Endothelial cell of umbilical vein (primary cell): ENCODE measurements around the gene C14orf132. TPM values are rescaled to one million over a fixed set of nuclear protein-coding genes. Genes with fewer than 3 reads are reported as not detected.

Source experiments
- BruUV-seq: library from RNA; stranded (reverse); fragments of 400-500 nt; replicated peaks from 2 replicates; lab custom pipeline; 2021; lab: Mats Ljungman, UMichigan
- CTCF ChIA-PET: fragments of 300-600, 350-600 bp; sonication (Branson Sonifier 250); formaldehyde crosslinking; loops from one replicate; lab custom pipeline; 2021; ENCODE audit warnings: antibody characterized with exemption, inconsistent platforms; lab: Charles Lee
- POLR2A ChIA-PET: fragments of 300-600, 350-600 bp; sonication (Branson Sonifier 250); formaldehyde crosslinking; loops from one replicate; lab custom pipeline; 2021; ENCODE audit warnings: antibody characterized with exemption, inconsistent platforms; lab: Charles Lee
- DNase-seq: peaks from one replicate; pipeline ENCODE4 v3.0.0-alpha.2; 2011; ENCODE audit warnings: low read depth, low spot score
- FAIRE-seq: peaks from 2 replicates; lab custom pipeline; 2011; peaks lifted over from hg19 to GRCh38; lab: Jason Lieb, UNC
- H2AFZ ChIP-seq: 2 replicates; pipeline ENCODE4 v1.6.0; 2012; ENCODE audit warnings: low read depth, low read length, control low read depth, inconsistent platforms
- H3K27ac ChIP-seq: 2 replicates; pipeline ENCODE4 v1.5.1; 2011; ENCODE audit warnings: low read depth, mild to moderate bottlenecking, control low read depth, low read length, moderate library complexity; ENCODE audit not compliant: insufficient read depth
- H3K27me3 ChIP-seq, 2 experiments: 2 replicates each; pipeline versions ENCODE4 v1.6.0 to v1.6.1; 2011; ENCODE audit warnings: low read length in 2 of 2, mixed read lengths in 1 of 2; ENCODE audit not compliant: control insufficient read depth in 2 of 2, insufficient read depth in 2 of 2
- H3K36me3 ChIP-seq, 2 experiments: 2 replicates in 1 of 2; 3 replicates in 1 of 2; pipeline ENCODE4 v1.5.1; 2011; ENCODE audit warnings: low read length in 2 of 2, mild to moderate bottlenecking in 1 of 2, moderate library complexity in 1 of 2; ENCODE audit not compliant: control insufficient read depth in 2 of 2, insufficient read depth in 2 of 2; ENCODE audit errors: extremely low read depth in 1 of 2
- H3K4me1 ChIP-seq: 3 replicates; pipeline ENCODE4 v1.5.1; 2011; ENCODE audit warnings: mild to moderate bottlenecking, low read length; ENCODE audit not compliant: control insufficient read depth, insufficient read depth; ENCODE audit errors: extremely low read depth
- H3K4me2 ChIP-seq: 2 replicates; pipeline ENCODE4 v1.6.1; 2011; ENCODE audit warnings: low read length, control low read depth, mixed read lengths; ENCODE audit not compliant: insufficient read depth
- H3K4me3 ChIP-seq, 3 experiments: fragments of 200-600 bp in 1 of 3; sonication (generic), shearing (Covaris generic) in 1 of 3; replicated peaks in 1 of 3; 2 replicates each; pipeline ENCODE4 v1.5.1; 2011 to 2016; ENCODE audit warnings: control low read depth in 3 of 3, low read length in 3 of 3, mild to moderate bottlenecking in 2 of 3, inconsistent platforms in 1 of 3, low read depth in 1 of 3, moderate library complexity in 1 of 3; ENCODE audit not compliant: insufficient read depth in 1 of 3
- H3K79me2 ChIP-seq: 2 replicates; pipeline ENCODE4 v1.6.0; 2012; ENCODE audit warnings: low read length, inconsistent platforms; ENCODE audit not compliant: control insufficient read depth, insufficient read depth
- H3K9ac ChIP-seq: replicated peaks from 2 replicates; pipeline ENCODE3; 2011; ENCODE audit warnings: low read length, control low read depth; ENCODE audit not compliant: insufficient read depth; ENCODE audit errors: extremely low read depth
- H3K9me1 ChIP-seq: replicated peaks from 3 replicates; pipeline ENCODE4 v1.6.0; 2011; ENCODE audit warnings: mild to moderate bottlenecking, low read length; ENCODE audit not compliant: control insufficient read depth, insufficient read depth; ENCODE audit errors: extremely low read depth
- H3K9me3 ChIP-seq: replicated peaks from 2 replicates; pipeline ENCODE4 v1.5.1; 2012; ENCODE audit warnings: low read length, inconsistent platforms; ENCODE audit not compliant: control insufficient read depth, insufficient read depth
- H4K20me1 ChIP-seq: replicated peaks from 2 replicates; pipeline ENCODE3; 2011; ENCODE audit warnings: mild to moderate bottlenecking, low read length; ENCODE audit not compliant: control insufficient read depth, insufficient read depth; ENCODE audit errors: extremely low read depth
- CTCF ChIP-seq, 2 donors: IDR thresholded peaks; 1 replicate in 1 of 2; 2 replicates in 1 of 2; pipeline ENCODE4 v1.5.1; 2011; ENCODE audit warnings: low read length in 2 of 2, mild to moderate bottlenecking in 2 of 2, moderate library complexity in 2 of 2, control low read depth in 1 of 2, inconsistent platforms in 1 of 2, low read depth in 1 of 2; ENCODE audit not compliant: insufficient read depth in 1 of 2; ENCODE audit errors: extremely low read depth in 1 of 2
- EZH2 ChIP-seq: IDR thresholded peaks from 2 replicates; pipeline ENCODE4 v1.6.1; 2012; ENCODE audit warnings: borderline replicate concordance, low read depth, mild to moderate bottlenecking, moderate library complexity, low read length, inconsistent platforms; ENCODE audit not compliant: severe bottlenecking
- FOS ChIP-seq: IDR thresholded peaks from 2 replicates; pipeline ENCODE4 v1.6.1; 2011; ENCODE audit warnings: mild to moderate bottlenecking, low read length, moderate library complexity, borderline replicate concordance; ENCODE audit not compliant: insufficient read depth
- GATA2 ChIP-seq: IDR thresholded peaks from 2 replicates; pipeline ENCODE4 v1.7.0; 2011; ENCODE audit warnings: low read depth, mild to moderate bottlenecking, moderate library complexity, mixed read lengths, low read length; ENCODE audit not compliant: insufficient read length, insufficient read depth
- JUN ChIP-seq: IDR thresholded peaks from 2 replicates; pipeline ENCODE4 v1.6.1; 2011; ENCODE audit warnings: borderline replicate concordance, low read depth; ENCODE audit not compliant: insufficient read length, insufficient read depth
- MAX ChIP-seq: IDR thresholded peaks from 2 replicates; pipeline ENCODE4 v1.6.1; 2011; ENCODE audit not compliant: insufficient read depth, insufficient read length
- MYC ChIP-seq: IDR thresholded peaks from one replicate; pipeline ENCODE4 v1.6.1; 2011; ENCODE audit warnings: mild to moderate bottlenecking, low read depth, low read length
- POLR2A ChIP-seq: IDR thresholded peaks from 2 replicates; pipeline ENCODE4 v1.6.1; 2012; ENCODE audit warnings: low read depth, mild to moderate bottlenecking, control low read depth, low read length
- POLR2AphosphoS5 ChIP-seq: IDR thresholded peaks from 2 replicates; pipeline ENCODE4 v1.6.1; 2012; ENCODE audit warnings: low read depth, mild to moderate bottlenecking, control low read depth, low read length, moderate library complexity; ENCODE audit not compliant: insufficient read depth
- dilution Hi-C: fragments of 300-500 bp; cut with MboI; formaldehyde crosslinking; loops from one replicate; pipeline ENCODE4 v1.15.0; 2019; ENCODE audit warnings: low sequenced_read_pairs; ENCODE audit not compliant: extremely low pct_ligation_motif_present
- intact Hi-C: fragments of 100-400 bp; cut with micrococcal nuclease; formaldehyde crosslinking; loops from one replicate; pipeline ENCODE4 v1.10.0; 2022
- polyA plus RNA-seq, 4 experiments: library from polyadenylated mRNA; depleted of rRNA in 3 of 4; stranded (reverse) in 3 of 4; unstranded in 1 of 4; fragments of >200 nt; gene quantifications; 2 replicates each; pipeline versions ENCODE4 v1.2.1 to v1.2.3, GENCODE V29; 2011 to 2012; ENCODE audit warnings: missing spikeins in 1 of 4
- total RNA-seq: library from RNA; stranded (reverse); gene quantifications from 2 replicates; pipeline ENCODE4 v1.2.3, GENCODE V29; 2021

Gene C14orf132
- total and polyA plus RNA-seq, 2 donors (not counting 3 experiments of a cell fraction or from before 2014, with no cell fraction given): 3.2 to 7.6 TPM

DNA sequence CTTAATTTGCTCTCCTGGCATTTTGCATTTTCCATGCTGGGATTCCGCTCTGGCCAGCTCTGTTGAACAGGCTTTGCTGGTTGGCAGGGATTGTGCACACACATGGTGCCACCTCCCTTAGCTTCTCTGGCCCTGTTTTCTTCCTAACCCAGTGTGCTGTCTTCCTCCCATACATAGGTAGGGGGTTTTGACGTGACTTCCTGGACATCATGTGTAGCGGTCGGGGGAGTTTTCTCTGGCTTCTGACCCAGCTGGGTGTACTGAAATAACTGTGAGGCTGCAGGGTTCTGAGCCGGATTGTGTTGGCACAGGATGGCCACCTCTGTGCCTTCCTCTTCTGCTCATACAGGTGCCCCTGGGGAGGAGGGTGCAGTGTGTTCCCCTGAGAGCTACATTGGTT is 25.7 kb downstream of the C14orf132 start:
- H2AFZ ChIP-seq: no peak overlapping the region
- TF ChIP-seq MYC: no peak
- TF ChIP-seq CTCF (IDR thresholded peaks at IDR 0.05; ENCODE audit: extremely low read depth in 1 of 2, insufficient read depth in 1 of 2, low read depth in 1 of 2, low read length in 2 of 2): no peak
- TF ChIP-seq POLR2AphosphoS5: no peak
- no peak for TF ChIP-seq GATA2
- TF ChIP-seq POLR2A: no peak
- TF ChIP-seq MAX: no peak
- no peak for TF ChIP-seq JUN
- no peak for TF ChIP-seq EZH2
- no peak for TF ChIP-seq FOS
- dilution Hi-C loops: no loop called here
- H3K27ac ChIP-seq: no peak overlapping the region
- BruUV-seq: no TSS peak
- ChIA-PET POLR2A (no interaction called here), CTCF (no interaction called here)
- H3K4me1 ChIP-seq: no peaks in the 10 kb centered on the region
- H3K9me3 ChIP-seq: no peaks in the 10 kb centered on the region
- DNase-seq (no peak), FAIRE-seq (no peak)
- no peaks in the 10 kb centered on the region for H3K36me3 ChIP-seq
- no peak overlapping the region for H3K4me3 ChIP-seq
- no peaks in the 10 kb centered on the region for H4K20me1 ChIP-seq
- H3K9ac ChIP-seq: no peak overlapping the region
- intact Hi-C loops: no loop called here
- no peaks in the 10 kb centered on the region for H3K9me1 ChIP-seq
- no peaks in the 10 kb centered on the region for H3K79me2 ChIP-seq
- H3K27me3 ChIP-seq: no peaks in the 10 kb centered on the region
- no peak overlapping the region for H3K4me2 ChIP-seq
